Activated T-cell treated with anti-CD3 and anti-CD28 coated beads, Interleukin-2, amount 50 U/mL, for 1 hour (primary cell): Measurements from ENCODE around the gene INSIG1.

Experiments used
- DNase-seq: peaks from one replicate; pipeline ENCODE4 v3.0.0-alpha.2; 2020

INSIG1 gene

GRCh38 chr7:155286686-155287085, 11.0 kb upstream of the INSIG1 start:
- DNase-seq: no peak

DNA sequence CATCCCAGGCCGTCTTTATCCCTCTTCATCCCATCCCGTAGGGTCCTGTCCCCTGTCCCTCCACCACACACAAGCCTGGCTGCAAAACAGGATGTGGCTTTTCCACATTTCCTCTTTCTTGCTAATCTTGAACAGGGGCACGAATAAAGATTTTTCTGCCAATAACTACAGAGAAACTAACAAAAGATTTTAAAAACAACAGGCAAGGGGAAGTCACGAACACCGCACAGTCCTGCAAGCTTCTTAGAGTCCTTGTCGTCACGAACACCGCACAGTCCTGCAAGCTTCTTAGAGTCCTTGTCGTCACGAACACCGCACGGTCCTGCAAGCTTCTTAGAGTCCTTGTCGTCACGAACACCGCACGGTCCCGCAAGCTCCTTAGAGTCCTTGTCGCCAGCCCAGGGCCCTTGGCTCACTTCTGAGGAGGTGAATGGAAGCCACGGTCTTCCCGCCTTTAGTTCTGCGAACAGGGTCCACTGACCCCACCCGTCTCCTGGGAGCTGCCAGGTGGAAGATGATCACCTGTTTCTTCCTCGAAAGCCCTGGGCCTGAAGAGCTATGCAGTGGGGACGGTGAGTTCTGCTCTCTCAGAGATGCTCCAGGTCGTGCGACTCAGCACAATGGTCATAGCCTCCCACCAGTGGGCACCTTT, 10.3 kb upstream of the INSIG1 start:
- no peak for DNase-seq

DNA sequence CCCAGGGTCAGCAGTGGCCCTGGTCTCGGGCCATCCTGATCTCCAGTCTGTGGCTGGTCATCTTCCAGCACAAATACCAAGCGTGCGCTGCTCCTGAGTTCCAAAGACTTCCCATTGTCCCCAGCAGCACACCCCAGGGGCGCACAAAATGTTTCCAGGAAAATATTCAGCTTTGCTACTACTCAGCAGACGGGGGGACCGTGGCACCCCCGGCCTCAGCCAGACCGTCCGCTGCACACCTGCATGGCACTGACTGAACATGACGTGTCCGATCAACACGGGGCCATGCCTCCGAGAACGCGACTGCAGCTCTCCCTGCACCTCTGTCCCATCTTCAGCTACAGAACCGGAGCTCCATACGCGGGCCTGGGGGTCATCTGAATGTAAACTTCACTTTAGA, 9.6 kb upstream of the INSIG1 start:
- DNase-seq: no peak

DNA sequence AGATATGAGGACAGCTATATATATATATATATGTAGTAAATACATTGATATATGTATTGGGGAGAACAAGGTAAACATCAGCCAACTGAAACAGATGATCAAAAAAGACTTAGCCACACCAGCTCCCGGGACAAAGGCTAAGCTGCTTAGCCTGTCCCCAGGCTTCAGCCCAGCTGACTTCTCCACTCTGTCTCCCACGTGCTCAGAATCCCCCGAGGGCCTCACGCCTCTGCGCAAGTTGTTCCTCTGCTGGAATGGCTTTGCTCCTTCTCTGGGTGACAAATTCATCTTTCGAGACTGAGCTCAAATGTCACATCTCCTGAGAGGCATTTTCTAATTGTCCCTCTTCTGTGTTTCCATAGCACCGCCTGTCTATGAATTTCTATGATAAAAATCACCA, 8.6 kb upstream of the INSIG1 start:
- no peak for DNase-seq

GRCh38 chr7:155289949-155290501, 7.7 kb upstream of the INSIG1 start:
- DNase-seq: no peak

- DNase-seq: no peak
Measured at GRCh38 chr7:155291045-155291530, 6.6 kb upstream of the INSIG1 start.

GRCh38 chr7:155291729-155292128, 5.9 kb upstream of the INSIG1 start:
- DNase-seq: no peak

DNA sequence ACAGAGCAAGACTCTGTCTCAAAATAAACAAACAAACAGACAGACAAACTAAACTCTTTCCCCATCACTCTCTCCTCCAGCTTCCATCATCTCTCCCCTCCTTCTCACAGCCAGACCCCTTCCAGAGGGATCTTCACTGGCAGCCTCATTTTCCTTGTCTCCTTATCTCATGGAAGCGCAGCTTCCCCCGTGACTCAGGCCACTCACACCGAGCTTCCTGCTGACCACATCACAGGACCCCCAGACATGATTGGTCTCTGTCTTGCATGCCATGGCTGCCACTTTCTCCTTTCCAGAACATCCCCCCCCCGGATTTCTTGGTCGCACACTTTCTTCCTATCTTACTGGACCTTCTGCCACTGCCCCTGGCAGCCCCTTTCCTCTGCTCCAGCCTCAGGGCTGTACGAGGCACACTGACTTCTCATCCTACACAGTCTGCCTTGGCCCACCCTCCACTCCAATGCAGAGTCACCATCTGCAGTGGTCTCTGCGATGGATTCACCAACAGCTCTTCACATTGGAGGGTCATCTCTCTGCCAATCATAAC, 4.9 kb upstream of the INSIG1 start:
- no peak for DNase-seq

- no peak for DNase-seq
Measured at GRCh38 chr7:155293721-155294510, 3.8 kb upstream of the INSIG1 start.

GRCh38 chr7:155294511-155294778, 3.2 kb upstream of the INSIG1 start:
- no peak for DNase-seq

GRCh38 chr7:155295511-155295910, 2.2 kb upstream of the INSIG1 start:
- DNase-seq: no peak

- no peak for DNase-seq
Measured at GRCh38 chr7:155296006-155296787, 1.5 kb upstream of the INSIG1 start.

DNA sequence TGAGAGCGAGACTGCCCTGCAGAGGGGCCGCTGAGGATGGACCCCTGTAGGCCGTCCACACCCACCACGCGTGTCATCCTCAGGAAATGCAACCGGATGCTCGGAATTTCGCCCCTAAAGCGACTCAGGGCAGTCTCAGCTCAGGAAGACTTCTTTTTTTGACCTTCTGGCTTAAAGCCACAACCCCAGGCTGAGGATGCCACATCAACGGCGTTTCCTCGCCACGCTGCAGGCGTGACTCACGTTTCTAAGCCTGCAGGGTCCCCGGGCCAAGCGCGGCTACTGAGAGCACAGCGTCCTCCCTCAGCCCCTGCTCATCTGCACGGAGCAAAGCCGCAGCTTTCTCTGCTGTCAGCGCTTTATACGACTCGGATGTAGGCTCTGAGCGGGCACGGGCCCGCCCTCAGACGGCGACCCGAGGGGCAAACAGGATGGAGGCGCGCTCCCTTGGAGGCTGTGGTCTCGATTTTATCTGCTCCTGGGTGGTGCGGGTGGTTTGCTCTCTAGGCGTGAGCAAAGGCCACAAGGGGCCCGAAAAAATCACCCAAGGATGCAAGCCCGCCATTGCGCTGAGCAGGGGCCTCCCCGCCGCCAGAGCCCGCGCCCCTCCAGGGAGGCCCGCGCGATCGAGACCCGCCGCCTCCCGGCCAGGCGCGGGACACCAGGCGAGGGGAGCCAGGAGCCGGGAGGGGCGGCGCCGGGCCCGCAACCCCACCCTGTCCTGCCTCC, 726 bp upstream of the INSIG1 start:
- DNase-seq: peak; percentile 87

GRCh38 chr7:155298288-155298833, 683 bp downstream of the INSIG1 start:
- DNase-seq: no peak

GRCh38 chr7:155298834-155299534, 1.3 kb downstream of the INSIG1 start:
- peak; percentile 93 for DNase-seq

- peak; percentile 45 for DNase-seq
Measured at GRCh38 chr7:155299535-155300202, 2.0 kb downstream of the INSIG1 start.

- no peak for DNase-seq
Measured at GRCh38 chr7:155300641-155301452, 3.2 kb downstream of the INSIG1 start.

DNA sequence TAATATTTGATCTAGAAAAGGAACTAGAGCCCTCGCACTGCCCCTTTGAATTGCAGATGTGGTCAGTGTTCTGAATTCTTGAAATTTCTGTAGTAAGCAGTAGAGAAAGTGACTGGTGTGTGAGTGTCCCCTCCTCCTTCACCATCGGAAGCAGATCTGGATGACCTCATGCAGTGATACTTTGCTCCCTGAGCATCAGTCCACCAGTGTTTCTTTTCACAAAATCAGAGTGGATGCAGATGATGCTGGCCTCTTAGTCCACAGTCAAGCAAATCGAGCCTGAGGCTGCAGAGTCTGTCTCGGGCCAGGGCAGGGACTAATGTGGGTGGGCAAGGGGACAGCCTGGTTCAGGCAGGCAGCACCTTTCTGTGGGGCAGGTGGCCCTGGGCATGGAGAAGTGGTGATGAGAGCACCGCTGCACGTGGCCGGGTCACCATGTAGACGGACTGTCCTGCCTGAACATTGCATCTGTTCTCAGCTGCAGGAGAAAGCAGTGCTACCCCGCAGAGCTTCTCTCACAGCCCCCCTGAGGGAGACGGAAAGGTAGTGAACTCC, 5.4 kb downstream of the INSIG1 start:
- DNase-seq: no peak

GRCh38 chr7:155303897-155304296, 6.2 kb downstream of the INSIG1 start:
- DNase-seq: no peak
